Measurements from ENCODE around the gene TTC9B.

GRCh38 chr19:40267601-40267997, 49.4 kb upstream of the TTC9B start:
- no peak for TF ChIP-seq CTCF (IDR thresholded peaks at IDR 0.05 in 4 of 5, conservative IDR thresholded peaks at IDR 0.05 in 1 of 5)
- TF ChIP-seq POLR2A (IDR thresholded peaks at IDR 0.05): no peak

All from gastrocnemius medialis (tissue), 4 donors.